IPS-18c (cell line): ENCODE data around the gene PITX3.
"Not testable (repeated sequence)": the region's sequence is repeated elsewhere in the genome, so short reads cannot be mapped to it uniquely, and the experiment has no call there.

Source experiments
- H3K4me3 ChIP-seq: 2 replicates; pipeline ENCODE4 v1.7.0; 2013; ENCODE audit warnings: low read depth, mild to moderate bottlenecking, low read length, moderate library complexity; ENCODE audit not compliant: insufficient read depth
- H3K9me3 ChIP-seq: one replicate; pipeline ENCODE4 v1.6.1; 2013; ENCODE audit warnings: mild to moderate bottlenecking, low read length, moderate library complexity; ENCODE audit not compliant: control insufficient read depth, insufficient read depth

PITX3 gene

DNA sequence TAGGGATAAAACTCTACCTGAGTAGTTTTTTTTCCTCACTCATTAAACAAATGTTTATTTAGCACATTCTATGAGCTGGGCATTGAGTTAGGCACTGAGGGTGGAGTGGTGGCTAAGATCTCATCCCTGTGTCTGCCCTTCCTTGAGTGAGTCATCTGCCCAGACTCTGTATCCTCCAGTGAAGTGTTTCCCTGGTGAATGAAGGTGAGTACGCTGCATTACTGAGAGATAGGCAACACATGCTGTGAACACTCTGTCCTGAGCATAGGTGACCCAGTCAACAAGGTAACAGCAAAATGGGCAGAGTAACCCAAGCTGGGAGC is 5.8 kb downstream of the PITX3 start:
- no peak overlapping the region for H3K4me3 ChIP-seq
- H3K9me3 ChIP-seq: peaks cover 2% of the 10 kb centered on the region

DNA sequence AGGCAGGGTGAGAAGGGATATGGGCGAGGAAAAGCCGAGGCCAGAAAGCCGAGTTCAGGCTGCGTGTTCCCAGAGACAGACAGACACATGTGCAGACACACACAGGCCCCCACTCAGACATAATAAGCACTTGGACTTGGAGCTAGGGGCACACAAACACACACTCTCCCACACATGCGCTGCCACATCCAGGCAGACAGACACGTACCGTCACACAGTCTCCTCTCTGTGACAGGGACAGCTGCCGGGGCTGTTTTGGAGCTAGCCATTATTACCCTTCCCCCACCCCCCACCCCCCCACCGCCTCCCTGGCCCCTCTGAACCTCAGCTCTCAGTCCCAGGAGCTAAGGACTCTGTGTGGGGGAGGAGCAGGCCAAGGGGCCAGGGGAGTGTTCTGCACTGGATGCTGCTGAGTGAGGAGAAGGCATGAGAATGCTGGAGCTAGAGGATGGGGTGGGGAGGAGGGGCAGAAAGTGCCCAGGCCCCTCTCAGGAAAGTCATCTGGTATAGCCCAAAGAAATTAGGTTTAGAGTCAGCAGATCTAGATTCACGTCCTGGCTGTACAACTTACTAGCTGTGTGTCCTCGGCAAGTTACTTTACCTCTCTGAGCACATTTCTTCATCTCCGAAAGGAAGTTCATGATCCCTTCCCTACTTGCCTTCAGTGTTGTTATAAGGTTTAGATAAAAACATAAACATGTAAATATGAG is 6.3 kb downstream of the PITX3 start:
- peaks cover 2% of the 10 kb centered on the region for H3K9me3 ChIP-seq
- H3K4me3 ChIP-seq: no peak overlapping the region

DNA sequence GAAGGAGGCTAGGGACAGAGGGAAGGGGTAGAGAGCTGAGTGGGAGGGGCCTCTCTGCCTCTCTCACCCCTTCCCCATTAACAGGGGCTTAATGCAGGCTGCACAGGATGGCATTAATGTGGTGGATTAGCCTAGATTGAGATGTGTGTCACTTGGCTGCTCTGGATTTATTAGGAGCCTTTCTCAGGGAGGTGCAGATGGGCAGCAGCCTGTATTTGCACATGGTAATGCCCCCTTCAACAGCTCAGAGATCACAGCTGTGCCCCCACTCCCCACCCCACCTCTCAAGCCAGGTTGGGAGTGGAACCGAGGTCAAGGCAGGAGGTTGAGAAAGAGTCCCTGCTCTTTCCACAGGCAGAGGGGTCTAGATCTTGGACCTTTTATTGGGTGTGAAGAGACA is 7.3 kb downstream of the PITX3 start:
- H3K4me3 ChIP-seq: no peak overlapping the region
- H3K9me3 ChIP-seq: peaks cover 2% of the 10 kb centered on the region

- Histone ChIP-seq H3K9me3 (peaks cover 2% of the 10 kb centered on the region), H3K4me3 (peak overlapping the region; percentile 64)
These were observed 9.7 kb downstream of the PITX3 start for GRCh38 chr10:102231357-102232318.

- H3K4me3 ChIP-seq: peak overlapping the region; percentile 64
- peaks cover 2% of the 10 kb centered on the region for H3K9me3 ChIP-seq
These were observed 10.4 kb downstream of the PITX3 start for GRCh38 chr10:102230861-102231356.

DNA sequence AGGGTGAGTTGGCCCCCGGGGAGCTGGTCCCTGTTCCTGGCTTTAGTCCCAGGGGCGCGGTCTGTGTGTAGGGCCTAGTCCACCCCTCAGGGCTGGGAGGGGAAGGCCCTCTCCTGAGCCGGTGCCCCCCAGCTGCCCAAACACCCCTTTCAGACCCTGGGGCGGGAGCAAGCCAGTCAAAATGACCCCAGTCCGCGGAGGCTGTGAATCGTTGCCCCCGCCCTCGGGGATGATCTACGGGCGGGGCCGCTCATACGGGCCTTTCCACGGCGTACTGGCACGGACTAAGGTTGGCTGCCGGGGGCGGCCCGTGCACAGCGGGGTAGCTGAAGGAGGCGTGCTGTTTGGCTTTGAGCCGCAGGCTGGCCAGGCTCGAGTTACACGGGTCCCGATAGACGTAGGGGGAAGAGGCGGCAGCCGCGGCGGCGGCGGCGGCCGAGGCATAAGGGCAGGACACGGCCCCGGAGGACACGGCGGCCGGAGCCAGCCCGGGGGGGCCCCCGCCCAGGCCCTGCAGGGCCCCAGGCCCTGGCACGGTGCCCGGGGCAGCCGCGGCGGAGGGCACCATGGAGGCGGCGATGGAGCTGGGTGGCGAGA is 10.9 kb downstream of the PITX3 start:
- peak overlapping the region; percentile 64 for H3K4me3 ChIP-seq
- peaks cover 2% of the 10 kb centered on the region for H3K9me3 ChIP-seq

GRCh38 chr10:102229810-102230263 is 11.5 kb downstream of the PITX3 start:
- Histone ChIP-seq H3K4me3 (peak overlapping the region; percentile 64), H3K9me3 (peaks cover 2% of the 10 kb centered on the region)

GRCh38 chr10:102227050-102227449 is 14.3 kb downstream of the PITX3 start:
- no peak overlapping the region for H3K4me3 ChIP-seq
- H3K9me3 ChIP-seq: peaks cover 2% of the 10 kb centered on the region

DNA sequence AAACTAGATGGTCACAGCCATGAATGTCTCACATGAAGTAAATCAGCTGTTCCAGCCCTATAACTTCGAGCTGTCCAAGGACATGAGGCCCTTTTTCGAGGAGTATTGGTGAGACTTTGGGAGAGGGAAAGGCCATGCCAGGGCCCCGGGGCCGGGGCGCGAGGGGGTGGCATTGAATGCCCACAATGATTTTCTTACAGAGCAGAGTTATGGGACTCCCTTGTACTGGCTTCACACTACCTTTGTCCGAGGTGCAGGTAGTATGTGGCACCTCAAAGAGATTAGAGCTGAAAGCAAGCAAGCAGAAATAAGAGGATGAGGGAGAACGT is 14.8 kb downstream of the PITX3 start:
- H3K4me3 ChIP-seq: no peak overlapping the region
- H3K9me3 ChIP-seq: peaks cover 2% of the 10 kb centered on the region

- Histone ChIP-seq H3K4me3 (0 out of 2 replicates have a peak within 1 kb of the TSS, but pooled peaks have one; percentile 1), H3K9me3 (peaks cover 2% of the 10 kb centered on the region)
These were observed 15.4 kb downstream of the PITX3 start, which contains the start of gene ELOVL3 for GRCh38 chr10:102225646-102226541. Gene ELOVL3, plus strand, starts transcription at chr10:102226299. Its CDS starts 250 bp downstream, at chr10:102226549.

GRCh38 chr10:102222797-102223196 is 18.5 kb downstream of the PITX3 start:
- no peak overlapping the region for H3K4me3 ChIP-seq
- H3K9me3 ChIP-seq: peaks cover 2% of the 10 kb centered on the region

- H3K9me3 ChIP-seq: peaks cover 4% of the 10 kb centered on the region
- no peak overlapping the region for H3K4me3 ChIP-seq
These were observed 20.7 kb downstream of the PITX3 start for GRCh38 chr10:102220612-102221011.

- H3K9me3 ChIP-seq: peaks cover 4% of the 10 kb centered on the region
These were observed 21.9 kb downstream of the PITX3 start for GRCh38 chr10:102219370-102219769.

DNA sequence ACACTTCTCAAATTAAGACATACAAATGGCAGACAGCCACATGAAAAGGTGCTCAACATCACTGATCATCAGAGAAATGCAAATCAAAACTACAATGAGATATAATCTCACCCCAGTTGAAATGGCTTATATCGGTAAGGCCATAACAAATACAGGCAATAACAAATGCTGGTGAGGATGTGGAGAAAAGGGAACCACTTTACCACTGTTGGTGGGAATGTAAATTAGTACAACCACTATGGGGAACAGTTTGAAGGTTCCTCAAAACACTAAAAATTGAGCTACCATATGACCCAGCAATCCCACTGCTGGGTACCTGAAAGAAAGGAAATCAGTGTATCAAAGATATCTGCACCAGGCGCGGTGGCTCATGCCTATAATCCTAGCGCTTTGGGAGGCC is 27.7 kb downstream of the PITX3 start:
- not testable (repeated sequence) for H3K9me3 ChIP-seq, H3K4me3 ChIP-seq

More at GRCh38 chr10:102219370-102219769, 21.9 kb downstream of the PITX3 start:
- no peak overlapping the region for H3K4me3 ChIP-seq

DNA sequence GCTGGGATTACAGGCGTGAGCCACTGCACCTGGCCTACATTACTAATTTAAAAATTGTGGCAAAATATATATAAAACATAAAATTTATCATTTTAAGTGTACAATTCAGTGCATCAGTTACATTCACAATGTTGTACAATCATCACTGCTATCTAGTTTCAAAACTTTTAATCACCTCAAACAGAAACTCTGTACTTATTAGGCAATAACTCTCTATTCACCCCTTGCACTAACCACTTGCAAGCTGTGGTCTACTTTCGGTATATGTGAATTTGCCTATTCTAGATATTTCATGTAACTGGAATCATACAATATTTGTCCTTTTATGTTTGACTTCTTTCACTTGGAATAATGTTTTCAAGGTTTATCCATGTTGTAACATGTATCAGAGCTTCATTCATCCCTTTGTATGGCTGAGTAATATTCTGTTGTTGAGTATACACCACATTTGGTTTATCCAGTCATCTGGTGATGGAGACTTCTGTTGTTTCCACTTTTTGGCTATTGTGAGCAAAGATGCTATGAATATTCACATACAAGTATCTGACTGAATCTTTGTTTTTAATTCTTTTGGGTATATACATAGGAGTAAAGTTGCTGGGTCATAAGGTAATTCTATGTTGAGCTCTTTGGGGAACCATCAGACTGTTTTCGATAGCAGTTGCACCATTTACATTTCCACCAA is 29.6 kb downstream of the PITX3 start:
- peaks cover 2% of the 10 kb centered on the region for H3K9me3 ChIP-seq
- H3K4me3 ChIP-seq: no peak overlapping the region

DNA sequence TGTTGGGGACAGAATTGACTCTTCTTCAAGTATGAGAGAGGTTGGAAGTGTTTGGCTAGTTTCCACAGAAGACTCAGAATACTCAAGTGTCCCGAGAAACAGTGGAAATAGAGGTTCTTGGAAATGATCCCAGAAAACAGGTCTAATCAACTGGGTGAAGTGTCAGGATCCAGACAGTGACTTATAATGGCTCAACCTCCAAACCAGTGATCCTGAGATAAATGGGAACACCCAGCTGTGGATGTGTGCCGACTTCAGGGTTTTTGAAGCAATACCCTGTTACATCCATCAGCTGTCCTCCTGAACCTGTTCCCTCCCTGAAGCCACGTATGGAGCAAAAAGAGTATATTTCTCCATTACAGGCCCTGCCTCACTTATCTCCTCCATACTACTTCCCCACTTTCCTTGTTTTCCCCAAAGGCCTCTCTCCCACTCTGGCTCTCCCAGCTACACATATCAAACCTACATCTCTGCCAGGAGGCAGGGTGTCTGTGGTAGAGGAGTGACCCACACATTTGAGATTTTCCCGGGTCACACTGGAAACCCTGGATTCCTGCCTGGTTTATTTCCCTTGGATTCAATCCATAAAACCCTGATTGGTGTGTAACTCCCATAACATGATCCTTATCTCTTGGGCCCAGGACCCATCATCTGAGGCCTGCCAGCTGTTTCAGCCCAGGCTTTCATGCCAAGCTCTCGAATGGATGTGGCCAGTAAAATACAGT is 32.8 kb downstream of the PITX3 start:
- H3K9me3 ChIP-seq: peaks cover 3% of the 10 kb centered on the region
- no peak overlapping the region for H3K4me3 ChIP-seq
